ENCODE data around the gene SAP30L. TPM values are rescaled to one million over a fixed set of nuclear protein-coding genes. Genes with fewer than 3 reads are reported as not detected.

The SAP30L gene
- 13.7 and 27.6 TPM in 2 replicates for total RNA-seq

GRCh38 chr5:154445422-154446194, at the start of gene SAP30L:
SAP30L (plus strand) TSS chr5:154445997; CDS start chr5:154446605, 608 bp downstream.

GRCh38 chr5:154478224-154478565, 32.4 kb downstream of the SAP30L start, which contains the start of gene HAND1:
HAND1 (minus strand) TSS chr5:154478227; CDS start chr5:154478008, 219 bp downstream.

Other genes with a start within 250 kb of the SAP30L start
- not detected in 2 replicates for gene HAND1, start 32.2 kb downstream of the SAP30L start, total RNA-seq

All from mesangial cell (primary cell).